Liver (tissue), 9 donors: ENCODE data around the gene VEPH1. TPM values are rescaled to one million over a fixed set of nuclear protein-coding genes. Genes with fewer than 3 reads are reported as not detected.

Experiments
- DNase-seq: peaks from one replicate; pipeline ENCODE4 v3.0.0-alpha.2; 2017; ENCODE audit warnings: low spot score
- H3K27ac ChIP-seq, 2 donors: one replicate each; pipeline ENCODE4 v1.7.0; 2013; ENCODE audit warnings: inconsistent platforms in 2 of 2, low read length in 2 of 2, control low read depth in 1 of 2, low read depth in 1 of 2, mild to moderate bottlenecking in 1 of 2
- H3K27me3 ChIP-seq, 4 donors: one replicate each; pipeline versions ENCODE4 v1.6.1 to v1.7.0; 2013; ENCODE audit warnings: low read length in 3 of 4, inconsistent platforms in 1 of 4, mild to moderate bottlenecking in 1 of 4, moderate library complexity in 1 of 4; ENCODE audit not compliant: control insufficient read depth in 4 of 4, insufficient read depth in 4 of 4
- H3K36me3 ChIP-seq, 4 donors: one replicate each; pipeline versions ENCODE4 v1.6.1 to v1.7.0; 2013; ENCODE audit warnings: low read length in 3 of 4, mild to moderate bottlenecking in 3 of 4, low read depth in 1 of 4, moderate library complexity in 1 of 4; ENCODE audit not compliant: control insufficient read depth in 4 of 4, insufficient read depth in 3 of 4
- H3K4me1 ChIP-seq, 4 donors: one replicate each; pipeline versions ENCODE4 v1.6.1 to v1.7.0; 2013; ENCODE audit warnings: low read length in 3 of 4, mild to moderate bottlenecking in 3 of 4, moderate library complexity in 1 of 4; ENCODE audit not compliant: control insufficient read depth in 4 of 4, insufficient read depth in 4 of 4
- H3K4me3 ChIP-seq, 3 donors: one replicate each; pipeline versions ENCODE4 v1.6.1 to v1.7.0; 2013; ENCODE audit warnings: low read length in 3 of 3, control low read depth in 1 of 3, low read depth in 1 of 3, mild to moderate bottlenecking in 1 of 3
- H3K9ac ChIP-seq, 2 donors: one replicate each; pipeline ENCODE4 v1.7.0; 2013; ENCODE audit warnings: low read length in 2 of 2, mild to moderate bottlenecking in 2 of 2, moderate library complexity in 2 of 2, control low read depth in 1 of 2, low read depth in 1 of 2
- H3K9me3 ChIP-seq, 4 donors: one replicate each; pipeline versions ENCODE4 v1.6.1 to v1.7.0; 2013; ENCODE audit warnings: low read length in 3 of 4; ENCODE audit not compliant: control insufficient read depth in 4 of 4
- EGR1 ChIP-seq, 2 donors: IDR thresholded peaks; 2 replicates each; pipeline ENCODE4 v1.6.1; 2016 to 2018; ENCODE audit warnings: antibody characterized with exemption in 2 of 2, low read depth in 2 of 2
- FOXA1 ChIP-seq: IDR thresholded peaks from 2 replicates; pipeline ENCODE4 v1.6.1; 2016; ENCODE audit warnings: antibody characterized with exemption
- FOXA2 ChIP-seq: IDR thresholded peaks from 2 replicates; pipeline ENCODE4 v1.6.1; 2016; ENCODE audit warnings: antibody characterized with exemption
- GABPA ChIP-seq, 2 donors: IDR thresholded peaks in 1 of 2; conservative IDR thresholded peaks in 1 of 2; 2 replicates each; pipeline ENCODE4 v1.6.1; 2016; ENCODE audit warnings: antibody characterized with exemption in 2 of 2, mild to moderate bottlenecking in 1 of 2, moderate library complexity in 1 of 2
- HNF4G ChIP-seq: IDR thresholded peaks from 2 replicates; pipeline ENCODE4 v1.6.1; 2016; ENCODE audit warnings: antibody characterized with exemption
- JUND ChIP-seq, 2 donors: IDR thresholded peaks; 2 replicates each; pipeline ENCODE4 v1.6.1; 2016; ENCODE audit warnings: antibody characterized with exemption in 2 of 2
- NR2F2 ChIP-seq: IDR thresholded peaks from 2 replicates; pipeline ENCODE4 v1.6.1; 2016; ENCODE audit warnings: antibody characterized with exemption
- RAD21 ChIP-seq, 2 donors: IDR thresholded peaks; 2 replicates each; pipeline ENCODE4 v1.6.1; 2016; ENCODE audit warnings: antibody characterized with exemption in 2 of 2, mild to moderate bottlenecking in 2 of 2
- RXRA ChIP-seq, 2 donors: IDR thresholded peaks; 2 replicates each; pipeline ENCODE4 v1.6.1; 2017 to 2018; ENCODE audit warnings: antibody characterized with exemption in 2 of 2, mild to moderate bottlenecking in 1 of 2
- SP1 ChIP-seq: IDR thresholded peaks from 2 replicates; pipeline ENCODE4 v1.6.1; 2018; ENCODE audit warnings: antibody characterized with exemption, mild to moderate bottlenecking
- TAF1 ChIP-seq: conservative IDR thresholded peaks from 2 replicates; pipeline ENCODE4 v1.6.1; 2016; ENCODE audit warnings: antibody characterized with exemption, mild to moderate bottlenecking
- YY1 ChIP-seq: IDR thresholded peaks from 2 replicates; pipeline ENCODE4 v1.6.1; 2016; ENCODE audit warnings: antibody characterized with exemption, mild to moderate bottlenecking
- WGBS: extraction: QIAGEN DNeasy Blood & Tissue Kit; methylation state at CpG from one replicate; pipeline ENCODE4 v1.1.7; 2013; 5-methylcytosine and 5-hydroxymethylcytosine counted together
- polyA plus RNA-seq, 2 donors: library from polyadenylated mRNA; stranded (reverse) in 1 of 2; unstranded in 1 of 2; fragments of 200-250 nt in 1 of 2; fragments of >200 nt in 1 of 2; fragmentation: Nextera tagmentation in 1 of 2; extraction: Ambion mirVana in 1 of 2; gene quantifications; one replicate each; pipeline versions ENCODE4 v1.2.1 to v1.2.3, GENCODE V29; 2013 to 2015
- total RNA-seq, 2 donors: library from RNA; depleted of rRNA; stranded (reverse); fragments of >200 nt; gene quantifications; one replicate each; pipeline ENCODE4 v1.2.3, GENCODE V29; 2014
- TF ChIP-seq, protein P1 (sequence below): IDR thresholded peaks from 2 replicates; pipeline ENCODE4 v1.6.1; 2016; ENCODE audit warnings: antibody characterized with exemption, mild to moderate bottlenecking
- TF ChIP-seq, protein P2 (sequence below): IDR thresholded peaks from 2 replicates; pipeline ENCODE4 v1.6.1; 2016; ENCODE audit warnings: antibody characterized with exemption
- donor health status: healthy.
- donor health status: healthy.
- donor health status: healthy.
- donor health status: healthy.
- donor health status: healthy.

The VEPH1 gene
- total and polyA plus RNA-seq, 4 donors, result 0.60 to 3.3 (median 1.2) TPM

DNA sequence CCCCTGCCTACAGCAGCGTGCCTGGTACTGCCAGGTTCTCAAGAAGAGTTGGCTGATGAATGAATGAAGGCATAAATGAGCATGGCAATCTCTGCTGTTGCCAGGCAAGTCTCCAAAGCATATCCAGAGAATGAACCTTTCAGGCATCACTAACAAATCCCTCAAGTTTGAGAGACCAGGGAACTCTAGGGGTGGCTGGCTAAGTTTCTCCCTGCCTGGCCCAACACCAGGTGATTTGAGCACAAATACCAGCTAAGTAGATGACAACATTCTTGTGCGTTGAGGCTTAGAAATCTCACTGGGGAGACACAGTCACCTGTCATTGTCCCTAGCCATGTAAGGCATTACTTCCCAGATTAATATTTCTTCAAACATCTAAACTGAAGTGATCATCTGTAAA, 147.9 kb downstream of the VEPH1 start:
- Histone ChIP-seq H3K27ac (no peak overlapping the region), H3K4me1 (no peaks in the 10 kb centered on the region), H3K27me3 (no peaks in the 10 kb centered on the region), H3K36me3 (no peaks in the 10 kb centered on the region), H3K4me3 (no peak overlapping the region), H3K9ac (no peak overlapping the region), H3K9me3 (no peaks in the 10 kb centered on the region)
- no peak for TF ChIP-seq SP1
- TF ChIP-seq GABPA (IDR thresholded peaks at IDR 0.05 in 1 of 2, conservative IDR thresholded peaks at IDR 0.05 in 1 of 2), result no peak
- TF ChIP-seq RAD21 (IDR thresholded peaks at IDR 0.05), result no peak
- TF ChIP-seq YY1, result no peak
- TF ChIP-seq, protein P1, sequence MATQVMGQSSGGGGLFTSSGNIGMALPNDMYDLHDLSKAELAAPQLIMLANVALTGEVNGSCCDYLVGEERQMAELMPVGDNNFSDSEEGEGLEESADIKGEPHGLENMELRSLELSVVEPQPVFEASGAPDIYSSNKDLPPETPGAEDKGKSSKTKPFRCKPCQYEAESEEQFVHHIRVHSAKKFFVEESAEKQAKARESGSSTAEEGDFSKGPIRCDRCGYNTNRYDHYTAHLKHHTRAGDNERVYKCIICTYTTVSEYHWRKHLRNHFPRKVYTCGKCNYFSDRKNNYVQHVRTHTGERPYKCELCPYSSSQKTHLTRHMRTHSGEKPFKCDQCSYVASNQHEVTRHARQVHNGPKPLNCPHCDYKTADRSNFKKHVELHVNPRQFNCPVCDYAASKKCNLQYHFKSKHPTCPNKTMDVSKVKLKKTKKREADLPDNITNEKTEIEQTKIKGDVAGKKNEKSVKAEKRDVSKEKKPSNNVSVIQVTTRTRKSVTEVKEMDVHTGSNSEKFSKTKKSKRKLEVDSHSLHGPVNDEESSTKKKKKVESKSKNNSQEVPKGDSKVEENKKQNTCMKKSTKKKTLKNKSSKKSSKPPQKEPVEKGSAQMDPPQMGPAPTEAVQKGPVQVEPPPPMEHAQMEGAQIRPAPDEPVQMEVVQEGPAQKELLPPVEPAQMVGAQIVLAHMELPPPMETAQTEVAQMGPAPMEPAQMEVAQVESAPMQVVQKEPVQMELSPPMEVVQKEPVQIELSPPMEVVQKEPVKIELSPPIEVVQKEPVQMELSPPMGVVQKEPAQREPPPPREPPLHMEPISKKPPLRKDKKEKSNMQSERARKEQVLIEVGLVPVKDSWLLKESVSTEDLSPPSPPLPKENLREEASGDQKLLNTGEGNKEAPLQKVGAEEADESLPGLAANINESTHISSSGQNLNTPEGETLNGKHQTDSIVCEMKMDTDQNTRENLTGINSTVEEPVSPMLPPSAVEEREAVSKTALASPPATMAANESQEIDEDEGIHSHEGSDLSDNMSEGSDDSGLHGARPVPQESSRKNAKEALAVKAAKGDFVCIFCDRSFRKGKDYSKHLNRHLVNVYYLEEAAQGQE, result no peak
- WGBS, result 78% methylated on average over 2 of the region's 2 CpGs
- DNase-seq, result no peak

DNA sequence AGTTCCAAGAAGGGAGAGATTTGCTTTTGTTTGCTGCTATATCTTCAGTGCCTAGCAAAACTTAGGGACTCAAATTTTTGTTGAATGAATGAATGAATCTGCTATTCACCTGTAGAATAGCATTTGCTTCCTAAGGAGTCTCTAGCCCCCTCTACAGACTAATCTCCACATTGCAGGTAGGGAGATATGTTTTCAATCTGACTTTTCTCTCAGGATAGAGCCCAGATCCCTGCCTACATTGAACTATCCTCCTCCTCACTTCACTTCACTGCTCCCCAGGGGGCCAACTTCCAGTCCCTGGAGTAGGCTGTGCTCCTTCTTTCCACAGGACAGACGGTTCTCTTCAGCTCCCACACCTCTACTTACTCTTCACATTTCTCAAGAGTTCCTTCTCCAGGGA, 148.5 kb downstream of the VEPH1 start:
- H3K4me3 ChIP-seq, result no peak overlapping the region
- WGBS, result 37% methylated on average over 1 of the region's 1 CpG
- no peaks in the 10 kb centered on the region for H3K27me3 ChIP-seq
- H3K27ac ChIP-seq, result no peak overlapping the region
- no peak for TF ChIP-seq EGR1 (IDR thresholded peaks at IDR 0.05; ENCODE audit: low read depth in 2 of 2)
- no peak for TF ChIP-seq HNF4G
- TF ChIP-seq, protein P2, sequence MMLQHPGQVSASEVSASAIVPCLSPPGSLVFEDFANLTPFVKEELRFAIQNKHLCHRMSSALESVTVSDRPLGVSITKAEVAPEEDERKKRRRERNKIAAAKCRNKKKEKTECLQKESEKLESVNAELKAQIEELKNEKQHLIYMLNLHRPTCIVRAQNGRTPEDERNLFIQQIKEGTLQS, result no peak
- H3K36me3 ChIP-seq, result no peaks in the 10 kb centered on the region
- DNase-seq, result no peak
- H3K9ac ChIP-seq, result no peak overlapping the region
- no peaks in the 10 kb centered on the region for H3K4me1 ChIP-seq
- no peaks in the 10 kb centered on the region for H3K9me3 ChIP-seq

DNA sequence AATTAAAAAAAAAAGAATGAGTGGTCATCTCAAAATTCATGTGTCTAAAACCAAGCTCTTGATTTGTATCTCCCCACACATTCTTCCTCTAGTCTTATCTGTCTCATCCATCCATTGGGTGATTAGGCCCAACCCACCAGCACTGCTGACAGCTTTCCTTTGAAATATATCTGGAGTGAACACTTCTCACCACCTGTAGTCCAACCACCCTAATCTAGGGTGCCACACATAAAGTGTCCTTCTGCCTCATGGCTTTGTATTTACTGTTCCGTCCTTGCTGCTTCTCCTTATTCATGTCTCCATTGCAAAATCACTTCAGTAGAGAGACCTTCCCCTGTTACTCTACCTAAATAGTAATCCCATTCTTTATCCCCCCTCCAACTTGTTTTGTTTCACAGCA, 149.0 kb downstream of the VEPH1 start:
- Histone ChIP-seq H3K27ac (no peak overlapping the region), H3K4me1 (no peaks in the 10 kb centered on the region), H3K9me3 (no peaks in the 10 kb centered on the region), H3K4me3 (no peak overlapping the region), H3K36me3 (no peaks in the 10 kb centered on the region), H3K27me3 (no peaks in the 10 kb centered on the region), H3K9ac (no peak overlapping the region)
- DNase-seq, result no peak
- WGBS, result 92% methylated on average over 1 of the region's 1 CpG
- no peak for TF ChIP-seq SP1
- TF ChIP-seq JUND (IDR thresholded peaks at IDR 0.05), result no peak
- TF ChIP-seq RAD21 (IDR thresholded peaks at IDR 0.05), result no peak

DNA sequence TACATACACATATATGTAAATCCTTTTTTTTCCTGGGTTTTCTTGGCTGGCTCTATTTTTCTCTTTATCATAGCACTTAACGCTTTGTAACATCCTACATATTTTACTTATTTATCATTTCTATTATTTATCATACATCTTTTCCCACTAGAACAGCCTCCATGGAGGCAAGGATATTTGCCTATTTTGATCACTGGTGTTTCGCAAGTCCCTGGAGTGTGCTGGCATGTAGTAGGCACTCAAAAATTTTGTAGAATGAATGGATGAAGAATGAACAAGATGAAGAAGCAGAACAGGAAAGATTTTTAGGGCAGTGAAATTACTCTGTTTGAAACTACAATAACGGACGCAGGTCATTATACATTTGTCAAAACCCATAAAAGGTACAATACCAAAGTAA, 149.6 kb downstream of the VEPH1 start:
- no peak for DNase-seq
- no peak overlapping the region for H3K27ac ChIP-seq
- no peak overlapping the region for H3K9ac ChIP-seq
- no peaks in the 10 kb centered on the region for H3K4me1 ChIP-seq
- no peaks in the 10 kb centered on the region for H3K9me3 ChIP-seq
- H3K27me3 ChIP-seq, result no peaks in the 10 kb centered on the region
- WGBS, result 97% methylated on average over 4 of the region's 4 CpGs
- H3K4me3 ChIP-seq, result no peak overlapping the region
- TF ChIP-seq FOXA2 (no peak), RXRA (IDR thresholded peaks at IDR 0.05) (no peak), NR2F2 (no peak), FOXA1 (no peak), HNF4G (no peak), TAF1 (no peak)
- TF ChIP-seq, protein P2, result no peak
- TF ChIP-seq, protein P1, result no peak
- H3K36me3 ChIP-seq, result no peaks in the 10 kb centered on the region
